OCI-LY1 (cell line): Measurements from ENCODE around the gene ZNF341.

ENCODE experiments used
- H2AFZ ChIP-seq: fragments of 200-600 bp; sonication (generic), shearing (Covaris generic); 2 replicates; pipeline ENCODE4 v1.6.0; 2014; ENCODE audit warnings: antibody characterized with exemption, mild to moderate bottlenecking, low read length
- H3F3A ChIP-seq: fragments of 200-600 bp; sonication (generic), shearing (Covaris generic); 2 replicates; pipeline ENCODE4 v1.6.0; 2014; ENCODE audit warnings: mild to moderate bottlenecking, antibody characterized with exemption, low read length, moderate library complexity; ENCODE audit not compliant: insufficient read depth
- H3K27ac ChIP-seq: fragments of 200-600 bp; sonication (generic); 2 replicates; pipeline ENCODE4 v1.5.1; 2014; ENCODE audit warnings: low read length, mixed run types, mild to moderate bottlenecking, low read depth; ENCODE audit not compliant: poor library complexity, severe bottlenecking
- H3K27me3 ChIP-seq: fragments of 200-600 bp; sonication (generic); 2 replicates; pipeline ENCODE4 v1.6.0; 2014; ENCODE audit warnings: antibody characterized with exemption, mild to moderate bottlenecking, low read length, moderate library complexity; ENCODE audit not compliant: insufficient read depth
- H3K36me3 ChIP-seq: fragments of 200-600 bp; sonication (generic); 2 replicates; pipeline ENCODE4 v1.6.1; 2014; ENCODE audit warnings: mild to moderate bottlenecking, antibody characterized with exemption, low read length, moderate library complexity, mixed read lengths; ENCODE audit not compliant: insufficient read depth
- H3K4me1 ChIP-seq: fragments of 200-600 bp; sonication (generic); 2 replicates; pipeline ENCODE4 v1.5.1; 2014; ENCODE audit warnings: mild to moderate bottlenecking, low read length, moderate library complexity; ENCODE audit not compliant: insufficient read depth, severe bottlenecking
- H3K4me2 ChIP-seq: fragments of 200-600 bp; sonication (generic), shearing (Covaris generic); 2 replicates; pipeline ENCODE4 v1.6.1; 2014; ENCODE audit warnings: low read length
- H3K4me3 ChIP-seq: fragments of 200-600 bp; sonication (generic); 2 replicates; pipeline ENCODE4 v1.5.1; 2014; ENCODE audit warnings: low read length, low read depth, mild to moderate bottlenecking, mixed read lengths; ENCODE audit not compliant: poor library complexity, severe bottlenecking
- H3K79me2 ChIP-seq: fragments of 200-600 bp; shearing (Covaris generic); 2 replicates; pipeline ENCODE4 v1.6.1; 2016; ENCODE audit warnings: mixed run types, low read length, mixed read lengths; ENCODE audit not compliant: insufficient read depth
- H3K9ac ChIP-seq: fragments of 200-600 bp; sonication (generic), shearing (Covaris generic); 2 replicates; pipeline ENCODE4 v1.6.1; 2014; ENCODE audit warnings: mild to moderate bottlenecking, low read length, mixed read lengths
- H3K9me2 ChIP-seq: fragments of 200-600 bp; sonication (generic), shearing (Covaris generic); 2 replicates; pipeline ENCODE4 v1.6.1; 2014; ENCODE audit warnings: low read depth, mild to moderate bottlenecking, low read length, mixed read lengths
- H3K9me3 ChIP-seq: fragments of 200-600 bp; shearing (Covaris generic); 2 replicates; pipeline ENCODE4 v1.6.1; 2014; ENCODE audit warnings: low read length, mixed read lengths
- H4K20me1 ChIP-seq: fragments of 200-600 bp; sonication (generic), shearing (Covaris generic); 2 replicates; pipeline ENCODE4 v1.6.0; 2016; ENCODE audit warnings: mild to moderate bottlenecking, low read length; ENCODE audit not compliant: insufficient read depth
- EZH2 ChIP-seq: fragments of 200-600 bp; sonication (generic), shearing (Covaris generic); IDR thresholded peaks from 2 replicates; pipeline ENCODE4 v1.8.0; 2017; ENCODE audit warnings: borderline replicate concordance, mixed run types, mild to moderate bottlenecking, antibody characterized with exemption, low read length, moderate library complexity, mixed read lengths
- TF ChIP-seq, protein P1 (sequence below): fragments of 200-600 bp; sonication (generic), shearing (Covaris generic); IDR thresholded peaks from 2 replicates; pipeline ENCODE4 v1.5.1; 2017; ENCODE audit warnings: mild to moderate bottlenecking, antibody characterized with exemption, low read length, moderate library complexity, mixed read lengths

The ZNF341 gene

DNA sequence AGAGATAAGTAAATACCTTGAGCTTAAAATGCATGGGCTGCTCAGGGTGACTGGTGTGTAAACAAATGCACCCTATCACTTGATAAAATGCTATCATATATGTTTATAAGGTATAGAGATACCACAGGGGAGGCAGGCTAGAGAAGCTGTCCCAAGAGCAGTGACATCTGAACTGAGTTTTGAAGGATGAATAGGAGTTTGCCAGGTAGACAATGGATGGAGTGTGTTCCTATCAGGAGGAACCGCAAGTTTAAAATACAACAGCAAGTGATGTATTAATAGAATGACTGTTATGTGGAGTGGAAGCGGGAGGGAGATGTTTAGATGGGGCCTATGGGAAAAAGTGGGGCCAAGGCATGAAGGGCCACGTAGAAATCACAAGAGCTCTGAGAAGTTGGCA, 40.6 kb downstream of the ZNF341 start:
- Histone ChIP-seq H3F3A (no peaks in the 10 kb centered on the region), H3K4me2 (no peak overlapping the region), H3K4me3 (no peak overlapping the region), H3K27ac (no peak overlapping the region), H3K36me3 (no peaks in the 10 kb centered on the region), H3K79me2 (no peaks in the 10 kb centered on the region), H3K27me3 (no peaks in the 10 kb centered on the region), H3K9me3 (no peaks in the 10 kb centered on the region), H3K9me2 (no peaks in the 10 kb centered on the region), H3K4me1 (peaks cover 18% of the 10 kb centered on the region), H3K9ac (no peak overlapping the region), H4K20me1 (no peaks in the 10 kb centered on the region), H2AFZ (no peak overlapping the region)
- TF ChIP-seq, protein P1, sequence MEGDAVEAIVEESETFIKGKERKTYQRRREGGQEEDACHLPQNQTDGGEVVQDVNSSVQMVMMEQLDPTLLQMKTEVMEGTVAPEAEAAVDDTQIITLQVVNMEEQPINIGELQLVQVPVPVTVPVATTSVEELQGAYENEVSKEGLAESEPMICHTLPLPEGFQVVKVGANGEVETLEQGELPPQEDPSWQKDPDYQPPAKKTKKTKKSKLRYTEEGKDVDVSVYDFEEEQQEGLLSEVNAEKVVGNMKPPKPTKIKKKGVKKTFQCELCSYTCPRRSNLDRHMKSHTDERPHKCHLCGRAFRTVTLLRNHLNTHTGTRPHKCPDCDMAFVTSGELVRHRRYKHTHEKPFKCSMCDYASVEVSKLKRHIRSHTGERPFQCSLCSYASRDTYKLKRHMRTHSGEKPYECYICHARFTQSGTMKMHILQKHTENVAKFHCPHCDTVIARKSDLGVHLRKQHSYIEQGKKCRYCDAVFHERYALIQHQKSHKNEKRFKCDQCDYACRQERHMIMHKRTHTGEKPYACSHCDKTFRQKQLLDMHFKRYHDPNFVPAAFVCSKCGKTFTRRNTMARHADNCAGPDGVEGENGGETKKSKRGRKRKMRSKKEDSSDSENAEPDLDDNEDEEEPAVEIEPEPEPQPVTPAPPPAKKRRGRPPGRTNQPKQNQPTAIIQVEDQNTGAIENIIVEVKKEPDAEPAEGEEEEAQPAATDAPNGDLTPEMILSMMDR, result no peak
- TF ChIP-seq EZH2, result no peak

DNA sequence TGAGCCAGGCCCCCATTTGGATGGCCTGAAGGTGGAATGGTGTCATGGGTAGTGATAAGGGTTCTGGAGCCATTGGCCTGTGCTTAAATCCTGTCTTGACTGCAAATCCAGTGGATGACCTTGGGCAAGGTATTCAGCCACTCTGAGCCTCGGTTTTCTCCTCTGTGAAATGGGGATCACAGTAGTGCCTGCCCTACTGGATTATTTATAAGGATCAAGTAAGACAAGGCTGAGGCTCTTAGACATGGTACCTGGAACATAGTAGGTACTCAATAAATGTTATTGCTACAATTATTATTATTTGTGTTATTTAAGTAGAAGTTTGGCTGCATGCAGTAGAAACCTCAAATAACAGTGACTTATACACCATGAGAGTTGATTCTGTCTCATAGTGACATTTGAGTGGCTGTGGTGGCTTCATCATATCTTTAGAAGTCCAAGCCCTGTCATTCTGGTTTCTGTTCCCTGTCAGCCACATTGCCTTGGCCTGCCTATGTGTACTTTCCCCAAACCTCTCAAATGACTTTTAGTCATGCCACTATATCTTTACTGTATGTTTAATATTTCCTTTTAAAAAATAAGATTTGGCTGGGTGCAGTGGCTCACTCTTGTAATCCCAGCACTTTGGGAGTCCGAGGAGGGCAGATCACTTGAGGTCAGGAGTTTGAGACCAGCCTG, 41.8 kb downstream of the ZNF341 start:
- Histone ChIP-seq H3K4me2 (no peak overlapping the region), H2AFZ (no peak overlapping the region), H3K9ac (no peak overlapping the region)

DNA sequence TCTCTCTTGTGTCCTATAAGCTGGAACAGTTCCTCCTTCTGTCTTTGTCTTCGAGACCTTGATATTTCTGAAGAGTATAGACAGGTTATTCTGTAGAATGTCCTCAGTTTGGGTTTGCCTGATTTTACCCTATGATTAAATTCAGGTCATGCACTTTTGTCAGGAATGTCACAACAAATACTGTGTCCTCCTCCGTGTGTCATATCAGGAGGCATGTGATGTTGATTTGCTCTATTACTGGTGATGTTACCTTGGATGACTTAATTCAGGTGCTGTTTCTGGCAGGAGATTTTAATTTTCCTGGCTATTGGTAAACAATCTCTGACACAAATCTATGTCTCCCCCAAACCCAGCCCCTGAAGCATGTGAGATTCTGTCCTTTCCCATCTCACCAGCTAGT, 46.0 kb downstream of the ZNF341 start:
- H2AFZ ChIP-seq, result no peak overlapping the region
- peak overlapping the region; percentile 2; the same call in 1 of the 2 replicates for H3K4me2 ChIP-seq
- H3K27ac ChIP-seq, result peak overlapping the region; percentile 97
- H3K79me2 ChIP-seq, result no peaks in the 10 kb centered on the region
- H3K4me1 ChIP-seq, result peaks cover 53% of the 10 kb centered on the region
- H3K27me3 ChIP-seq, result no peaks in the 10 kb centered on the region
- no peak overlapping the region for H3K4me3 ChIP-seq
- H3K9ac ChIP-seq, result peak overlapping the region; percentile 7; the same call in 1 of the 2 replicates
- TF ChIP-seq EZH2, result no peak
- TF ChIP-seq, protein P1, result no peak
- no peaks in the 10 kb centered on the region for H3K9me3 ChIP-seq
- H3K9me2 ChIP-seq, result no peaks in the 10 kb centered on the region
- H3F3A ChIP-seq, result peaks cover 6% of the 10 kb centered on the region; the same call in 1 of the 2 replicates
- H3K36me3 ChIP-seq, result no peaks in the 10 kb centered on the region
- H4K20me1 ChIP-seq, result no peaks in the 10 kb centered on the region

More for the DNA sequence above, 41.8 kb downstream of the ZNF341 start:
- Histone ChIP-seq H3K9me3 (no peaks in the 10 kb centered on the region), H3K4me3 (no peak overlapping the region), H3F3A (no peaks in the 10 kb centered on the region; the same call in 1 of the 2 replicates), H3K4me1 (peaks cover 29% of the 10 kb centered on the region), H3K9me2 (no peaks in the 10 kb centered on the region), H3K79me2 (no peaks in the 10 kb centered on the region), H3K27me3 (no peaks in the 10 kb centered on the region), H3K27ac (peak overlapping the region; percentile 62), H3K36me3 (no peaks in the 10 kb centered on the region), H4K20me1 (no peaks in the 10 kb centered on the region)
- TF ChIP-seq EZH2, result no peak
- TF ChIP-seq, protein P1, result no peak
